Upper lobe of right lung (tissue), 1 donor: Measurements from ENCODE around the gene CDC37. TPM values are rescaled to one million over a fixed set of nuclear protein-coding genes. Genes with fewer than 3 reads are reported as not detected.
"Not testable (repeated sequence)": the region's sequence is repeated elsewhere in the genome, so short reads cannot be mapped to it uniquely, and the experiment has no call there.

Source experiments
- ATAC-seq: fragments of 200-7000 bp; cut with Tn5 transposase; one replicate; pipeline ENCODE4 v1.9.1; 2020; ENCODE audit warnings: mild to moderate bottlenecking, moderate library complexity
- DNase-seq: peaks from one replicate; pipeline ENCODE4 v3.0.0-alpha.2; 2020
- H3K27ac ChIP-seq: fragments of 200-600 bp; one replicate; pipeline ENCODE4 v1.8.0; 2022
- H3K27me3 ChIP-seq: fragments of 200-600 bp; one replicate; pipeline ENCODE4 v1.8.0; 2022; ENCODE audit warnings: mild to moderate bottlenecking
- H3K36me3 ChIP-seq: fragments of 200-600 bp; one replicate; pipeline ENCODE4 v1.8.0; 2022
- H3K4me1 ChIP-seq: fragments of 200-600 bp; one replicate; pipeline ENCODE4 v1.8.0; 2022
- H3K4me3 ChIP-seq: fragments of 200-600 bp; one replicate; pipeline ENCODE4 v1.8.0; 2022; ENCODE audit warnings: mild to moderate bottlenecking
- H3K9me3 ChIP-seq: fragments of 200-600 bp; one replicate; pipeline ENCODE4 v1.8.0; 2022
- intact Hi-C: fragments of 100-400 bp; cut with DNase I; formaldehyde crosslinking; loops from one replicate; pipeline ENCODE4 v1.11.0; 2022
- total RNA-seq: library from RNA; stranded (reverse); fragmentation: NEBNext Ultra II Directional; extraction: Animal tissue kit (Norgen Biotek cat#: 25700); gene quantifications from one replicate; pipeline ENCODE4 v1.2.1, GENCODE V29; 2021
- TF ChIP-seq, protein P1 (sequence below): fragments of 200-600 bp; IDR thresholded peaks from one replicate; pipeline ENCODE4 v1.8.0; 2022; ENCODE audit warnings: antibody characterized with exemption
- donor health status: DM: no; HTN: yes; CAD: no; lungs with severe emphysema.

Gene CDC37
- total RNA-seq, 1 donor from 2014 or later: 154 TPM

- H3K4me1 ChIP-seq: peaks cover 7% of the 10 kb centered on the region
- no peaks in the 10 kb centered on the region for H3K27me3 ChIP-seq
- no peak overlapping the region for H3K27ac ChIP-seq
- TF ChIP-seq, protein P1, sequence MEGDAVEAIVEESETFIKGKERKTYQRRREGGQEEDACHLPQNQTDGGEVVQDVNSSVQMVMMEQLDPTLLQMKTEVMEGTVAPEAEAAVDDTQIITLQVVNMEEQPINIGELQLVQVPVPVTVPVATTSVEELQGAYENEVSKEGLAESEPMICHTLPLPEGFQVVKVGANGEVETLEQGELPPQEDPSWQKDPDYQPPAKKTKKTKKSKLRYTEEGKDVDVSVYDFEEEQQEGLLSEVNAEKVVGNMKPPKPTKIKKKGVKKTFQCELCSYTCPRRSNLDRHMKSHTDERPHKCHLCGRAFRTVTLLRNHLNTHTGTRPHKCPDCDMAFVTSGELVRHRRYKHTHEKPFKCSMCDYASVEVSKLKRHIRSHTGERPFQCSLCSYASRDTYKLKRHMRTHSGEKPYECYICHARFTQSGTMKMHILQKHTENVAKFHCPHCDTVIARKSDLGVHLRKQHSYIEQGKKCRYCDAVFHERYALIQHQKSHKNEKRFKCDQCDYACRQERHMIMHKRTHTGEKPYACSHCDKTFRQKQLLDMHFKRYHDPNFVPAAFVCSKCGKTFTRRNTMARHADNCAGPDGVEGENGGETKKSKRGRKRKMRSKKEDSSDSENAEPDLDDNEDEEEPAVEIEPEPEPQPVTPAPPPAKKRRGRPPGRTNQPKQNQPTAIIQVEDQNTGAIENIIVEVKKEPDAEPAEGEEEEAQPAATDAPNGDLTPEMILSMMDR: no peak
- H3K9me3 ChIP-seq: no peaks in the 10 kb centered on the region
- intact Hi-C loops: no loop called here
- H3K4me3 ChIP-seq: no peak overlapping the region
- H3K36me3 ChIP-seq: peaks cover 31% of the 10 kb centered on the region
- no peak for ATAC-seq
- no peak for DNase-seq
Measured at GRCh38 chr19:10374931-10375330, 28.4 kb downstream of the CDC37 start.

GRCh38 chr19:10372690-10373089, 30.7 kb downstream of the CDC37 start:
- Histone ChIP-seq H3K4me3 (no peak overlapping the region), H3K27me3 (no peaks in the 10 kb centered on the region), H3K36me3 (peaks cover 38% of the 10 kb centered on the region), H3K27ac (no peak overlapping the region), H3K4me1 (no peaks in the 10 kb centered on the region), H3K9me3 (no peaks in the 10 kb centered on the region)
- TF ChIP-seq, protein P1: no peak
- DNase-seq (no peak), ATAC-seq (peak; percentile 73)
- intact Hi-C loops: no loop called here

DNA sequence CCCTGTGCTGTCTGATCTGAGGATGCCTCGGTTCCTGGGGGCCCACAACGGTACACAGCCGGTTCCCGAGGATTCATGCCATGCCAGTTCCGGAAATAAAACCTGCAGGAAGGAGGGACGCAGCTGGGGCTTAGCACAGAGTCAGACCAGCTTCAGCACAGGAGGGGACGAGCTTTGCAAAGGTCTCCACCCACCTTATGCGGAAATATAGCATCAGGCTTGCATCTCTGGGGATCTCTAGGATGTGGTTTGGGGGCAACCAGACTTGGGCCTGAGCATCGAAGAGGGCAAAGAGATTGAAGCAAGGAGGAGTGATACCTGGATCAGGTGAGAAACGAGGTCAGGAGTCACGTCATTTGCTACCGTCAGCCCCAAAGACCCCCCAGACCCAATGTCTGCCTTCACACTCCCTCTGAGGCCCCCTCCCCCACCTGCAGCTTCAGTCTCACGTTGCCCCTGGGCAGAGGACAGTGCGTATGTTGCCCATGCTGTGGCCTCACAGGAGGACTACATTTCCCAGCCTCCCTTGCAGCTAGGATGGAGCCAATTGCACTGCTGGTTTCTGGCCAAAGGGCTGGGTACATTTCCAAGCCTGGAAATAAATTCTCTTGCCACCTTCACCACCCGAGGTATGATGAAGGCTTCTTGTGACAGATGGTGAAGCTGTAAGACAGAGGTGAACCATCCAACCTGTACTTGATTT, 35.1 kb downstream of the CDC37 start:
- intact Hi-C loops: no loop called here
- ATAC-seq (peak; percentile 29), DNase-seq (no peak)
- TF ChIP-seq, protein P1: no peak
- Histone ChIP-seq H3K9me3 (no peaks in the 10 kb centered on the region), H3K36me3 (peaks cover 76% of the 10 kb centered on the region), H3K27ac (no peak overlapping the region), H3K4me3 (no peak overlapping the region), H3K4me1 (no peaks in the 10 kb centered on the region), H3K27me3 (no peaks in the 10 kb centered on the region)

DNA sequence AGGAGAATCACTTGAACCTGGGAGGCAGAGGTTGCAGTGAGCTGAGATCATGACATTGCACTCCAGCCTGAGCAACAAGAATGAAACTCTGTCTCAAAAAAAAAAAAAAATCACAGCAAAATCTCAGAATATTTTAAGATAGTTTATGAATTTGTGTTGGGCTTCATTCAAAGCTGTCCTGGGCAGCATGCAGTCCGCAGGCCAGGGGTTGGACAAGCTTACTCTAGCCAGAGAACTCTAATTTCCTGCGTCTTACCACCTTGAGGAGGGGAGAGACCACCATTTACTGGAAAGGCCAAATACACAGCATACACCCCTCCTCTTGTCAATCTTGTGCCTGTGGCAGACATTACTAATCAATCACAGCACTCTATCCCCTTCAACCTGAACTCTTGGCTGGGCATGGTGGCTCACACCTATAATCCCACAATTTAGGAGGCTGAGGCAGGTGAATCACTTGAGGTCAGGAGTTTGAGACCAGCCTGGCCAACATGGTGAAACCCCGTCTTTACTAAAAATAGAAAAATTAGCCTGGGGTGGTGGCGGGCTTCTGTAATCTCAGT, 36.3 kb downstream of the CDC37 start:
- ATAC-seq, intact Hi-C loops, H3K27ac ChIP-seq, H3K4me1 ChIP-seq, H3K4me3 ChIP-seq, DNase-seq, H3K27me3 ChIP-seq, H3K9me3 ChIP-seq: not testable (repeated sequence)
- H3K36me3 ChIP-seq: peaks cover 88% of the 10 kb centered on the region

- no peak for DNase-seq
- intact Hi-C loops: no loop called here
- peaks cover 84% of the 10 kb centered on the region for H3K36me3 ChIP-seq
- TF ChIP-seq, protein P1: no peak
- ATAC-seq: no peak
- no peaks in the 10 kb centered on the region for H3K27me3 ChIP-seq
- no peak overlapping the region for H3K27ac ChIP-seq
- H3K4me1 ChIP-seq: no peaks in the 10 kb centered on the region
- H3K4me3 ChIP-seq: no peak overlapping the region
- H3K9me3 ChIP-seq: no peaks in the 10 kb centered on the region
Measured at GRCh38 chr19:10365518-10365917, 37.8 kb downstream of the CDC37 start.

- H3K27me3 ChIP-seq: no peaks in the 10 kb centered on the region
- H3K4me3 ChIP-seq: no peak overlapping the region
- peaks cover 77% of the 10 kb centered on the region for H3K36me3 ChIP-seq
- TF ChIP-seq, protein P1: no peak
- H3K4me1 ChIP-seq: no peaks in the 10 kb centered on the region
- DNase-seq (no peak), ATAC-seq (no peak)
- H3K9me3 ChIP-seq: no peaks in the 10 kb centered on the region
- intact Hi-C loops: no loop called here
- H3K27ac ChIP-seq: no peak overlapping the region
Measured at GRCh38 chr19:10364644-10365043, 38.7 kb downstream of the CDC37 start.
